ENCODE data around the gene VWA8.

The VWA8 gene

GRCh38 chr13:41966671-41967070 is 5.8 kb upstream of the VWA8 start:
- no peak overlapping the region for H3K27ac ChIP-seq
- TF ChIP-seq ZFX (IDR thresholded peaks at IDR 0.05) (no peak), CTCF (conservative IDR thresholded peaks at IDR 0.05) (no peak)

- H3K27ac ChIP-seq: no peak overlapping the region
Observed at GRCh38 chr13:41962994-41963393, 2.1 kb upstream of the VWA8 start.

DNA sequence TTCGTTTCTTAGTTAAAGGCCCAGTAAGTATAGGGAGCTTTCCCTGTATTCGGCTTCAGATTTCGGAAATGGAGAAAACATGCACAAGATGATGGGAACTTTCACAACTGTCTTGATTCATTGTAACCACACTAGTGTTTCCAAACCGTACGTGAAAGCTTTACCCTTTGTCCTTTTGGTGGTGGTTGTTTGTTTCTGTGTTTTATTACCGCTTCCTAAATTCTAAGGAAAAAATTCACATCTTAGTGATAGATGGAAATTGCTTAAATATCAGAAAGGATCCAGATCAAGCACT is 504 bp upstream of the VWA8 start:
- no peak for TF ChIP-seq CTCF (conservative IDR thresholded peaks at IDR 0.05)
- no peak for TF ChIP-seq ZFX (IDR thresholded peaks at IDR 0.05)
- peak overlapping the region; percentile 94 for H3K27ac ChIP-seq

More at GRCh38 chr13:41962994-41963393, 2.1 kb upstream of the VWA8 start:
- TF ChIP-seq CTCF (conservative IDR thresholded peaks at IDR 0.05) (no peak), ZFX (IDR thresholded peaks at IDR 0.05) (no peak)

- peak overlapping the region; percentile 94 for H3K27ac ChIP-seq
- TF ChIP-seq ZFX (IDR thresholded peaks at IDR 0.05): no peak
- TF ChIP-seq CTCF (conservative IDR thresholded peaks at IDR 0.05): no peak
Observed at GRCh38 chr13:41960211-41960636, 685 bp downstream of the VWA8 start.

DNA sequence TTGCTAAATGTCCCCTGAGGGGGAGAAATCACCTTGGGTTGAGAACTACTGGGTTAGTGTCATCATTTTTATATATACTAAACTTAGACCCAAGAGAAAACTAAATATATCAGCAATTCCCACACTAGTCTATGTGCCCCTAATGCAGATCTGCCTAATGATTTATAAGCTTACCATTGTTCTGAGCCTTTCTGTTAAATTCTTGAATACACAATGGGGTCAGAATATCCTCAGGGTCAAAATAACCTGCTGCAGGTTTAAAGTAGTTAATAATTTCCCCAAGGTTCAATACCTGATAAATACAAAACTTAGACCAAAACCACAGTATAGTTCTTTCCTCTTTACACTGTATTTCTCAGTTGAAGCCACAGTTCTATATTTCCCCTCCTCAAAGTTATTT is 4.6 kb downstream of the VWA8 start:
- no peak for TF ChIP-seq CTCF (conservative IDR thresholded peaks at IDR 0.05)
- TF ChIP-seq ZFX (IDR thresholded peaks at IDR 0.05): no peak

DNA sequence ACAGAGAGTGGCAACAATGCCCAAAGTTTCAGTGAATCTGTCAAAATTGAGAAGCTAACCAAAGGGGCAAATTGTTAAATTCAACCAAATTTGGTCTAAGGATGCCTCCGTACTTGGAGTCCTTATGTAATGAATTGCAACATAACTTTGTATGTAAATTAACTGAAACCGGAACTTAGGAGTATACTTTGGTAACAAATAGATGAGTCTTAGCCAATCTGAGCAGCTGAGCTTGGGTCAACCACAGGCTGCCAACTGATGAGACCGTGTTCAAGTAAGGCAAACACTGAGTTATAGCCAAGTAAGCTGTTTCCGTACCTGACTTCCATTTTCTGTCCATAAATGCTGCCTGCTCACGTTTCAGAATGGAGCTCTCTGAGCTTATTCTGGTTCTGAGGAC is 5.3 kb downstream of the VWA8 start:
- TF ChIP-seq ZFX (IDR thresholded peaks at IDR 0.05) (no peak), CTCF (conservative IDR thresholded peaks at IDR 0.05) (no peak)
- H3K27ac ChIP-seq: no peak overlapping the region; the same call in 1 of the 2 replicates

More for the DNA sequence above, 4.6 kb downstream of the VWA8 start:
- H3K27ac ChIP-seq: no peak overlapping the region; the same call in 1 of the 2 replicates

DNA sequence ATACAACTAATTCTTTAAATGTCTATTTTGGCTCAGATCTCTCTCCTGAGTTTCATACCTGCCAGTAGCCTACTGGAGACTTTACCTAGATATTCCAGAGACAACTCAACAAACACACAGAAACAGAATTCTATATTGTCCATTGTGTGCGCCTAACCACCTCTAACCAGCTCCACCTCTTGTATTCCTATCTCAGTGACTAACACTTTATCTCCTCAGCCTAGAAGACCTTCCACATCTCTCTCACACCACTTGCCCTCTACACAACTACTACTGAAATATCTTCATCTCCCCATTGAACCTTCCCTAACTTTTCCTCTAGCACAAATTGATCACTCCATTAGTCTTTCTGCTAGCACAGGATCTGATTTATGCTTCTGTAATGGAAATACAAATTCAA is 6.7 kb downstream of the VWA8 start:
- no peak overlapping the region for H3K27ac ChIP-seq
- TF ChIP-seq ZFX (IDR thresholded peaks at IDR 0.05) (no peak), CTCF (conservative IDR thresholded peaks at IDR 0.05) (no peak)

All from C4-2B (cell line).